AG10803 (cell line): ENCODE results near the gene CLP1.
A peak's percentile ranks its signal among the peaks of the same experiment; 100 is the strongest.

Experiments
- DNase-seq: peaks from one replicate; pipeline ENCODE4 v3.0.0; 2010; ENCODE audit warnings: low read depth
- H3K4me3 ChIP-seq: 2 replicates; pipeline ENCODE4 v1.5.1; 2011; ENCODE audit warnings: mild to moderate bottlenecking, low read length, control low read depth
- CTCF ChIP-seq: conservative IDR thresholded peaks from 2 replicates; pipeline ENCODE4 v1.5.1; 2011; ENCODE audit warnings: mild to moderate bottlenecking, low read length, control low read depth, inconsistent platforms

CLP1 gene

GRCh38 chr11:57663975-57664374 is 6.4 kb downstream of the CLP1 start:
- no peak for TF ChIP-seq CTCF
- H3K4me3 ChIP-seq = no peak overlapping the region

GRCh38 chr11:57667117-57667735 is 9.7 kb downstream of the CLP1 start:
- no peak for TF ChIP-seq CTCF
- peak; percentile 100 for DNase-seq
- H3K4me3 ChIP-seq = peak overlapping the region; percentile 72

More at GRCh38 chr11:57663975-57664374, 6.4 kb downstream of the CLP1 start:
- DNase-seq = no peak

- peak; percentile 100 for DNase-seq
- peak; percentile 24; the same call in 1 of the 2 replicates for TF ChIP-seq CTCF
- H3K4me3 ChIP-seq = peak within 1 kb of the TSS; percentile 86
Measured at GRCh38 chr11:57667736-57668433, 10.3 kb downstream of the CLP1 start, which contains the start of gene ZDHHC5. ZDHHC5 (plus strand) TSS chr11:57668114; CDS start chr11:57673091, 4,977 bp downstream.

GRCh38 chr11:57668434-57668782 is 10.8 kb downstream of the CLP1 start:
- DNase-seq = no peak
- peak overlapping the region; percentile 86 for H3K4me3 ChIP-seq
- no peak for TF ChIP-seq CTCF

- H3K4me3 ChIP-seq = no peak overlapping the region
- no peak for DNase-seq
- TF ChIP-seq CTCF = no peak
Measured at GRCh38 chr11:57674251-57674650, 16.7 kb downstream of the CLP1 start.

- TF ChIP-seq CTCF = no peak
- no peak for DNase-seq
- no peak overlapping the region for H3K4me3 ChIP-seq
Measured at GRCh38 chr11:57675176-57675941, 17.8 kb downstream of the CLP1 start.
